HuH-7.5 (cell line): ENCODE data around the gene CDCA7L.

Source experiments
- DNase-seq: peaks from one replicate; pipeline ENCODE4 v3.0.0; 2011; ENCODE audit warnings: low spot score

Gene CDCA7L

GRCh38 chr7:21945454-21946221 is at the start of gene CDCA7L:
CDCA7L (minus strand) TSS chr7:21945899; CDS start chr7:21945804, 95 bp downstream.
- DNase-seq: peak; percentile 86

- no peak for DNase-seq
Observed at GRCh38 chr7:21986096-21986495, 40.4 kb upstream of the CDCA7L start.

- DNase-seq: no peak
Observed at GRCh38 chr7:21984042-21984441, 38.3 kb upstream of the CDCA7L start.

GRCh38 chr7:21983056-21983455 is 37.4 kb upstream of the CDCA7L start:
- no peak for DNase-seq

- DNase-seq: no peak
Observed at GRCh38 chr7:21981524-21981923, 35.8 kb upstream of the CDCA7L start.

- no peak for DNase-seq
Observed at GRCh38 chr7:21980926-21981500, 35.3 kb upstream of the CDCA7L start.

- DNase-seq: no peak
Observed at GRCh38 chr7:21972397-21972784, 26.7 kb upstream of the CDCA7L start.

GRCh38 chr7:21971780-21972396 is 26.2 kb upstream of the CDCA7L start:
- no peak for DNase-seq

- no peak for DNase-seq
Observed at GRCh38 chr7:21969822-21970221, 24.1 kb upstream of the CDCA7L start.

- DNase-seq: no peak
Observed at GRCh38 chr7:21967598-21968003, 21.9 kb upstream of the CDCA7L start.

- no peak for DNase-seq
Observed at GRCh38 chr7:21966271-21966670, 20.6 kb upstream of the CDCA7L start.

- DNase-seq: no peak
Observed at GRCh38 chr7:21965291-21965690, 19.6 kb upstream of the CDCA7L start.

GRCh38 chr7:21962677-21963076 is 17.0 kb upstream of the CDCA7L start:
- DNase-seq: no peak

- DNase-seq: no peak
Observed at GRCh38 chr7:21960922-21961321, 15.2 kb upstream of the CDCA7L start.

- no peak for DNase-seq
Observed at GRCh38 chr7:21959387-21959776, 13.7 kb upstream of the CDCA7L start.

- no peak for DNase-seq
Observed at GRCh38 chr7:21953781-21954180, 8.1 kb upstream of the CDCA7L start.

GRCh38 chr7:21948887-21949540 is 3.3 kb upstream of the CDCA7L start:
- DNase-seq: no peak

- no peak for DNase-seq
Observed at GRCh38 chr7:21948364-21948763, 2.7 kb upstream of the CDCA7L start.

- DNase-seq: no peak
Observed at GRCh38 chr7:21947946-21948345, 2.2 kb upstream of the CDCA7L start.

GRCh38 chr7:21947056-21947455 is 1.4 kb upstream of the CDCA7L start:
- DNase-seq: no peak

GRCh38 chr7:21946222-21946709 is 567 bp upstream of the CDCA7L start:
- no peak for DNase-seq

- peak; percentile 45 for DNase-seq
Observed at GRCh38 chr7:21944616-21945453, 864 bp downstream of the CDCA7L start.
